ENCODE results near the gene SYNE2.
A peak's percentile ranks its signal among the peaks of the same experiment; 100 is the strongest.
"Not testable (repeated sequence)": the region's sequence is repeated elsewhere in the genome, so short reads cannot be mapped to it uniquely, and the experiment has no call there.

Gene SYNE2, protein sequence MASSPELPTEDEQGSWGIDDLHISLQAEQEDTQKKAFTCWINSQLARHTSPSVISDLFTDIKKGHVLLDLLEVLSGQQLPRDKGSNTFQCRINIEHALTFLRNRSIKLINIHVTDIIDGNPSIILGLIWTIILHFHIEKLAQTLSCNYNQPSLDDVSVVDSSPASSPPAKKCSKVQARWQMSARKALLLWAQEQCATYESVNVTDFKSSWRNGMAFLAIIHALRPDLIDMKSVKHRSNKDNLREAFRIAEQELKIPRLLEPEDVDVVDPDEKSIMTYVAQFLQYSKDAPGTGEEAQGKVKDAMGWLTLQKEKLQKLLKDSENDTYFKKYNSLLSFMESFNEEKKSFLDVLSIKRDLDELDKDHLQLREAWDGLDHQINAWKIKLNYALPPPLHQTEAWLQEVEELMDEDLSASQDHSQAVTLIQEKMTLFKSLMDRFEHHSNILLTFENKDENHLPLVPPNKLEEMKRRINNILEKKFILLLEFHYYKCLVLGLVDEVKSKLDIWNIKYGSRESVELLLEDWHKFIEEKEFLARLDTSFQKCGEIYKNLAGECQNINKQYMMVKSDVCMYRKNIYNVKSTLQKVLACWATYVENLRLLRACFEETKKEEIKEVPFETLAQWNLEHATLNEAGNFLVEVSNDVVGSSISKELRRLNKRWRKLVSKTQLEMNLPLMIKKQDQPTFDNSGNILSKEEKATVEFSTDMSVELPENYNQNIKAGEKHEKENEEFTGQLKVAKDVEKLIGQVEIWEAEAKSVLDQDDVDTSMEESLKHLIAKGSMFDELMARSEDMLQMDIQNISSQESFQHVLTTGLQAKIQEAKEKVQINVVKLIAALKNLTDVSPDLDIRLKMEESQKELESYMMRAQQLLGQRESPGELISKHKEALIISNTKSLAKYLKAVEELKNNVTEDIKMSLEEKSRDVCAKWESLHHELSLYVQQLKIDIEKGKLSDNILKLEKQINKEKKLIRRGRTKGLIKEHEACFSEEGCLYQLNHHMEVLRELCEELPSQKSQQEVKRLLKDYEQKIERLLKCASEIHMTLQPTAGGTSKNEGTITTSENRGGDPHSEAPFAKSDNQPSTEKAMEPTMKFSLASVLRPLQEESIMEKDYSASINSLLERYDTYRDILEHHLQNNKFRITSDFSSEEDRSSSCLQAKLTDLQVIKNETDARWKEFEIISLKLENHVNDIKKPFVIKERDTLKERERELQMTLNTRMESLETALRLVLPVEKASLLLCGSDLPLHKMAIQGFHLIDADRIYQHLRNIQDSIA (N-terminal part only)

DNA sequence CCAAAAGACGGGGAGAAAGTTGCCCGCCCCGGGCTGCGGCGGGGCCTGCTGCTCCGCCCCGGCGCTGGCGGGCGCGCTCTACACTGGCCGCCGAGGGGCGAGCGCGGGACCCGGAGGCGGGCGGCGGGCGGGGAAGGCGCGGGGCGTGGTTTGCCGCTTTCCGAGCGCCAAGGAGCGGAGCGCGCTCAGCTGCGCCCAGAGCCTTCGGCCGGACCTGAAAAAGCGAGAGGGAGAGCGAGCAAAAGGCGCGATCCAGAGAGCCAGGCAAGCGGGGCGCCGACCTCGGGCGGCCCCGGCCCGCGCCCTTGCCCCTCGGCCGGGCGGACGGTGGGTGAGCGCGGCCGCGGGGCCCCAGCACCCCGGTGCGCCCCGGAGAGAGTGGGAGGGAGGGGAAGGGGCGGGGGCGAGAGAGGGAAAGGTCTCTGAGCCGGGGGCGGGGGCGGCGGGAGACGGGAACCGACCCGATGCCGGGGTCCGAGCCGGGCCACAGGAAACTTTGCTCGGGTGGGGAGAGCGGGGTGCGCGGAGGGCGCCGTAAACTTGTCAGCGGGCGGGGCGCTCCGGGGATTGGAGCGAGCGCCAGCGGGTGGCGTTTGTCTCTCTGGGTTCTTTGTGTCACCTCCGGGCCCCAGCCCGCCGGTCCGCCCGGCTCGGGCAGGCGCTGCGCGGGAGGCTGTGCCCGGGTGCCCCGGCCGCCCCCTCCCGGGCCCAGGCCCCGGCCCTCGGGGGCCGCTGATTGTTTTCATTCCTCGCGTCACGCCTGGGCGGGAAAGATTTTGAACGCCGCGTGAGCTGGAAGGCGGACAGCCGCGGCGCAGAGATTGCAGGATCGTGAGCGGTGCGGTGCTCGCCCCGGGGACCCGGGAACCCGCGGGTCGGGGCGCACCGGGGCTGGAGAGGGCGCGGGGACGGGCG lies at the start of gene SYNE2:
SYNE2 (plus strand) TSS at position 188 of the 915 bp plus-strand sequence. CDS start 56,145 bp downstream, outside the sequence.
- DNase-seq (ENCODE audit: low spot score) (peak; percentile 7), FAIRE-seq (no peak)

- not testable (repeated sequence) for FAIRE-seq
Observed at GRCh38 chr14:63803221-63803791, 49.5 kb upstream of the SYNE2 start.

DNA sequence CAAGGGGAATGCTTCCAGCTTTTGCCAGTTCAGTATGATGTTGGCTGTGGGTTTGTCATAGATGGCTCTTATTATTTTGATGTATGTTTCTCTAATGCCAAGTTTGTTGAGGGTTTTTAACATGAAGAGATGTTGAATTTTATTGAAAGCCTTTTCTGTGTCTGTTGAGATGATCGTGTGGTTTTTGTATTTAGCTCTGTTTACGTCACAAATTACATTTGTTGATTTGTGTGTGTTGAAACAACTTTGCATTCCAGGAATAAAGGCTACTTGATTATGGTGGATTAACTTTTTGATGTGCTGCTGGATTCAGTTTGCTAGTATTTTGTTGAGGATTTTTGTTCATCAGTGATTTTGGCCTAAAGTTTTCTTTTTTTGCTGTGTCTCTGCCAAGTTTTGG lies 46.7 kb upstream of the SYNE2 start:
- FAIRE-seq = not testable (repeated sequence)

More at GRCh38 chr14:63803221-63803791, 49.5 kb upstream of the SYNE2 start:
- not testable (repeated sequence) for DNase-seq (ENCODE audit: low spot score)

DNA sequence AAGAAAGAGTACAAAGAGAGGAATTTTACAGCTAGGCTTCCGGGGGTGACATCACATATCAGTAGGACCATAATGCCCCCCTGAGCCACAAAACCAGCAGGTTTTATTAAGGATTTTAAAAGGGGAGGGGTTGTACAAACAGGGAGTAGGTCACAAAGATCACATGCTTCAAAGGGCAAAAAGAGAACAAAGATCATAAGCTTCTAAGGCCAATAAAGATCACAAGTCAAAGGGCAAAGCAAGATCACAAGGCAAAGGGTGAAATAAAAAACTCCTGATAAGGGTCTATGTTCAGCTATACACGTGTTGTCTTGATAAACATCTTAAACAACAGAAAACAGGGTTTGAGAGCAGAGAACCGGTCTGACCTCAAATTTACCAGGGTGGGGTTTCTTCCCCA lies 41.1 kb upstream of the SYNE2 start:
- not testable (repeated sequence) for FAIRE-seq; DNase-seq (ENCODE audit: low spot score)

More for the DNA sequence above, 46.7 kb upstream of the SYNE2 start:
- not testable (repeated sequence) for DNase-seq (ENCODE audit: low spot score)

DNA sequence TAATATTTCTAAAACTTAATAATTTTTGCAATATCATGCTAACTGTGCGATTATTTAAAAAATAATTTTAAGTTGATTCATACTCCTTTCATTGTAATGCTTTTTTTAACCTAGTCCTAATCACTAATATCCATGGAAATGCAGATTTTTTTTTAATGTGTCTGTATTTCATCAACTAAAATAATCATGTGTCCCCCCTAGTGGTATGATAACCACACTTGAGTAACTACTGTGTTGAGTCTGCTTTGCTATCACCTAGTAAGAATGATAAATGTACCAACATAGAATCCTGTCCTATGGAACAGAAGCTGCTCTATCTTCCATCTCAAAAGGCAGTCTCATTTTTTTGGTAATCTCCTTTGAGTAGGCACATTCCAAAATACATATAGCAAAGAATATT lies 19.1 kb upstream of the SYNE2 start:
- DNase-seq (ENCODE audit: low spot score) (no peak), FAIRE-seq (no peak)

GRCh38 chr14:63840981-63841380 lies 11.8 kb upstream of the SYNE2 start:
- no peak for FAIRE-seq
- DNase-seq (ENCODE audit: low spot score) = no peak

DNA sequence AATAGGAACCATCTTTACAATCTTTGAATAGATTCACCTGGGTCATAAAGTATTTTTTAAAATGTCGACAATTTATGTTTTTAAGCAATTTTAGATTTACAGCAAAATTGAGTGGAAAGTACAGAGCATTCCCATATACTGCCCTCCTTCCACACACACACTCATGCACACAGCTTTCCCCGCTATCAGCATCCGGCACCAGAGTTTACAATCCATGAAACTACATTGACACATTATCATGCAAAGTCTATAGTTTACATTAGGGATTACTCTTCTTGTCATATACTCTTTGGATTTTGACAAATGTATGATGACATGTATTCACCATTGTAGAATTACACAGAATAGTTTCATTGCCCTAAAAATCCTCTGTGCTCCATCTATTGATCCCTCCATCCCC lies 9.0 kb upstream of the SYNE2 start:
- no peak for DNase-seq (ENCODE audit: low spot score)
- no peak for FAIRE-seq

DNA sequence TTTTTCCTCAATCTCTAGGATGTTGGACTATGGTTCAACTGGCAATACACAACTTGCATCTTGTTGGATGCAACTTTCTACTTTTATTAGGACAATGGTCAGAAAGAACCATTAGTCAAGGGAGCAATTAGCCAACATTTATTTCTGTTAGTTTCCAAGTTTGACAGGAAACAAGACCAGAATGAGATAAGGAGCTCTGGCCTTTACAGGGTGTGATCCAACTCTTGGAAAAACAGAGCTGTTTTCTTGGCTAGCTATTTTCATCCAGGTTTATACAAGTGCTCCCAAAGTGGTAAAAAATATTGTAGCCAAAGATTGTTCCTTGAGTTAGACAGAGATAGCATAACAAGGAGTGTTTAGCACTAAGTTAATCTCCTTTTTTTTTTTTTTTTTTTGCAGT lies 3.9 kb upstream of the SYNE2 start:
- FAIRE-seq (no peak), DNase-seq (ENCODE audit: low spot score) (no peak)

DNA sequence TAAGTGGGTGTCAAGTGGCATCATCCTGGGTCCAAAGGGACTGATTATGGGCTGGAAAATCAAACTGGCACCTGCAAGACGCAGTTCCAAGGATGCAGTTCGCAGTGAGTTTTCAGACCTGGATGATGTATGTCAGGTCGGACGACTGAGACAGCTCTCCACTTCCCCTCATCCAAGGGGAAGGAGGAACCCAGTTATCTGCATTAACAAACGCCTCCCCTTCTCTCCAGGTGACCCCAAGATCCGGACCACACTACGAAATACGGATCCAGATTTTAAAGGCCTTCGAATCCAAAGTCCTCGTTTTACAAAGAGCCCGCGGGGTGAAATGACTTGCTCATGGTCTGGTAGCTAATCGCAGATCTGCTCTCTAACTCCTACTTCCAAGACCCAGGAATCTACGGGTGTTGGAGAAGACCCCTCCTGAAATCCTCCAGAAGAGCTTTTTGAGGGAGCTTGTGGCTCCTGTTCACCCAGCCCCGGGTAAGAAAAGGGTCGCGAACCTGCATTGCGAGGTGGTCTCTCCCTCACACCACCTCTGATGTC lies 460 bp upstream of the SYNE2 start:
- no peak for DNase-seq (ENCODE audit: low spot score)
- FAIRE-seq = no peak

DNA sequence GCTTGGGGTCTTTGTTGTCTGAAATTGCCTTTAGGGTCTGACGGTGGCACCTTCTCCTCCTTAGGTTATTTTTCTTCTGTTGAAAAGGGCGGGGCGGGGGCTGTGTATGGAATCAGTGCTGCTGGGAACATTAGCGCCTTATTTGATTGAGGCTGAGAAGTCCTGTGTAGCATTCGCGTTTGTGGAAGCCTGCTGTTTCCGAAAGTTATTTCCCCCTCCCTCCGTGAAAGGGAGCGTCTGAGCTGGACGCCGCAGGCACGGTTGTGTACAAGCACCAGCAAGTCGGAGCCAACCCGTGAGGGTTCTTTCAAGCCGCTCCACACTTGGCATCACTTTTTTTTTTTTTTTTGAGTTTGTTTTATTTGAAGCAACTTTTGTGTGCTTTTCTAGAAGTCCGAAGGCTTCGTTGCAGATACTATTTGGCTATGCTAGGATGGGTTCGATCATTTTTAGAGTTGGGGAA lies 1.1 kb downstream of the SYNE2 start:
- DNase-seq (ENCODE audit: low spot score) (no peak), FAIRE-seq (no peak)

GRCh38 chr14:63854330-63854729 lies 1.5 kb downstream of the SYNE2 start:
- DNase-seq (ENCODE audit: low spot score) (no peak), FAIRE-seq (no peak)

DNA sequence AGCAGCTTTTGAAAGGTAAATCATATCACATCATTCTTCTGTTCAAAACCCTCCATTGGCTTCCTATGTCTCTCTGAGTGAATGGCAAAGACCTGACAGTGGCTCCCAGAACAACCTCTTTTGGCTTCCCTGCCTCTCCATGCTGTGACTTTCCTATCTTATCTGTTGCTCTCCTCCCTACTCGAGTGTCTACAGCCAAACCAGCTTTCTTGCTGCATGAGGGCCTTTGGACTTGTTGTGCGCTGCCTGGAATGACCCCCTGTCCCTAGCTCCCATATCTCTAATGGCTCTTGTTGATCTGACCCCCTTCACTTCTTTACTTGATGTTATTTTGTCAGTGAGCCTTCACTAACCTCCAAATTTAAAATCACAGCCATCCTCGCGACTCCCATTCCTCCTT lies 2.5 kb downstream of the SYNE2 start:
- FAIRE-seq = no peak

DNA sequence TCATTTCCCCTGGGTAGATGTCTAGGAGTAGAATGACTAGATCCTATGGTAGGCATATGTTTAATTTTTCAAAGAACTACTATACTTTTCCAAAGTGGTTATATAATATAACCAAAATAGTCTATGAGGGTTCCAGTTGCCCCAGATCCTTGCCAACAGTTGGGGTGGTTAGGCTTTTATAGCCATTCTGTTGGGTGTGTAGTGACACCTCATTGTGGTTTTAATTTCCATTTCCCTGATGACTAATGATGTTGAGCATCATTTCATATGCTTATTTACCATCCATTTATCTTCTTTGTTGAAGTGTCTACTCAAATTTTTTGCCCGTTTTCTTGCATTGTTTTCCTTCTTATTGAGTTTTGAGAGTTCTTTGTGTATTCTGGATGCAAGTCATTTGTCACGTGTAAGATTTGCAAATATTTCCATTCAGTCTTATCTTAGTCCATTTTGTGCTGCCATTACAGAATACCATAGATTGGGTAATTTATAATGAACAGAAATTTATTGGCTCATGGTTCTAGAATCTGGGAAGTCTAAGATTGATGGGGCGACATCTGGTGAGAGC lies 4.7 kb downstream of the SYNE2 start:
- no peak for FAIRE-seq
- no peak for DNase-seq (ENCODE audit: low spot score)

More for the DNA sequence above, 2.5 kb downstream of the SYNE2 start:
- DNase-seq (ENCODE audit: low spot score) = no peak

DNA sequence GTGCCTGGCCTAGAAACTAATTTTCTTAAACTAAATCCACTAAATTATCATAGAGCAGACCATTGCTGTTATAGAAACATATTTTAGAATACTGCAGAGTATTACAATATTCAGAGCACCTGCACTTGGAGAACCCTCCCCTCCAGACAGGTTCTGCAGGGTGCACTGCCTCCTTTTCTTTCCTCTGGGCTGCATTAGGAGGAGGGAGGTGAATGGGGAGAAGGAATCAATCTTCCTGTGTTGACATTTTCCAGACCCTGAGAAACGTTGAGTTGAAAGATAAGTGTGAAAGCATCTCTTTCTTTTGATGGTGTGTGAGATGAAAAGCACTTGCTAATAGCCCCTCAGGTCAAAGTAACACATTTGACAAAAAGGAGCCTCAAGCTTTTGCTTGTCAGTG lies 7.3 kb downstream of the SYNE2 start:
- DNase-seq (ENCODE audit: low spot score) (no peak), FAIRE-seq (no peak)

DNA sequence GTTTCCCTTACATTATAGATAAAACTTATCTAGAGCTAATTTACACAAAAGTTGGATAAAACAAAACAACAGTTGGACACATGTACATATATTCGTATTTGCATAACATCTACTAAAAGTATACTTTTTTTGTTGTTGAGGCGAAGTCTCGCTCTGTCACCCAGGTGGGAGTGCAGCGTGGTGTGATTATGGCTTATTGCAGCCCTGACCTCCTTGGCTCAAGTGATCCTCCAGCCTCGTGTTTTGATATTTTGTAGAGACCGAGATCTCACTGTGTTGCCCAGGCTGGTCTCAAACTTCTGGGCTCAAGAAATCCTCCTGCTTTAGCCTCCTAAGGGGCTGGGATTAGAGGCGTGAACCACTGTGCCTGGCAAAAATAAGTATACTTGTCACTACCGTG lies 9.4 kb downstream of the SYNE2 start:
- no peak for DNase-seq (ENCODE audit: low spot score)
- no peak for FAIRE-seq

- DNase-seq (ENCODE audit: low spot score) (no peak), FAIRE-seq (no peak)
Observed at GRCh38 chr14:63863004-63863403, 10.2 kb downstream of the SYNE2 start.

DNA sequence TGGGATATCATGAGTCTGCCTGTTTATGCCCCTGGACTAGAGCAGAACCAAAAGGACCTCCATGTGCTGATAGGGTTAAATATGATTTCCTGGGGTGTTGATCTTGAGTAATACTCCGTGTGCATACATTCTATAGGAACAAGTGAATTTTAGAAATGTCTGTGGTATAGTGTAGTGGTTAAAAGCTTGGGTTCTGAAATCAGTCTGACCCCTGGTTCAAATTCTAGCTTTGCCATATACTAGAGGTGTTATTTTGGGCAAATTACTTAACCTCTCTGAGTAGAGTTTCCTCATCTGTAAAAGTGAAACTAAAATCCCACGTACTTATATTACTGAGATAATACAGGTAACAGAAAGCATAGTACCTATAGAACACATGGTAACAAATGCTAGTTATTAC lies 12.0 kb downstream of the SYNE2 start:
- not testable (repeated sequence) for DNase-seq (ENCODE audit: low spot score); FAIRE-seq

DNA sequence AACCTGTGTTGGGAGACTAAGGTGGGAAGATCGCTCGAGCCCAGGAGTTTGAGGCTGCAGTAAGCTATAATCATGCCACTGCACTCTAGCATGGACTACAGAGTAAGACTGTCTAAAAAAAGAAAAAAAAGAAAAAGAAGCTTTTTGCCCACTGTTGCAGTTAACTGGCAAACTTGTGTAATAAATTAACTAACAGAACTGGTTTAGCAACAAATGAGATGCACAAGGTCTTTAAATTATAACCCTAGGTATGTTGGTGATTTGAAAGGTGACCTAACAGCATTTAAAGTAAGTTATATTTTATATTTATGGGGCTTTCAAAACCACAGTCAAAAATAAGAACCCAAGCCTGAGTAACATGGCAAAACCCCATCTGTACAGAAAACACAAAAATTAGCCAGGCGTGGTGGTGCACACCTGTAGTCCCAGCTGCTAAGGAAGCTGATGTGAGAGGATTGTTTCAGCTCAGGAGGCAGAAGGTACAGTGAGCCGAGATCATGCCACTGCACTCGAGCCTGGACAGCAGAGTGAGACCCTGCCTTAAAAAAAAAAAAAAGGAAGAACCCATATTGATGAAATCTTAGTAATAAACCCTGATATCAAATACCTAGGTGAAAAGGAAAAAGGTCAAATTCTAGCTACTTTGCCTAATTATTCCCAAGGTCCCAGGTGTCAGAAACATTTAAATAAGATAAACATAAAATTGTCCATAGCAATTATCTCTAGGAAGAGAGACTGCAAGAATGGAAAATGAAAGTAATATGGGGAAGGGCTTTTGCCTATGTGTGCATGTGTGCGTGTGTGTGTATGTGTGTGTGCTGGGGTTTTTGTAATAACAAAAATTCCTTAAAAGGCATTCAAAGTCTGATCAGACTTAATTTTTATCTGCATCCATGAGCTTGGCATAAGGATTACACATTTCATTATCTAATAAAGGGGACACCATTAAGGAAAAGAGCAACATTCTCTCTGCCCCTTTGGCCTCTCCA lies 15.4 kb downstream of the SYNE2 start:
- DNase-seq (ENCODE audit: low spot score) = no peak
- FAIRE-seq = no peak
